ENCODE data around the gene RAB19.
A peak's percentile ranks its signal among the peaks of the same experiment; 100 is the strongest.

RAB19 gene

GRCh38 chr7:140403878-140404564 lies at the start of gene RAB19:
Gene RAB19 (plus strand): TSS chr7:140404058. CDS start chr7:140407647, 3,589 bp downstream.
- no peak for DNase-seq (ENCODE audit: low read depth)
- TF ChIP-seq CTCF (conservative IDR thresholded peaks at IDR 0.05; ENCODE audit: low read depth, low read length): no peak
- peak within 1 kb of the TSS; percentile 53 for H3K4me3 ChIP-seq (ENCODE audit: low read depth, low read length)

GRCh38 chr7:140358024-140358411 lies 45.8 kb upstream of the RAB19 start:
- no peak for TF ChIP-seq CTCF (conservative IDR thresholded peaks at IDR 0.05; ENCODE audit: low read depth, low read length)
- DNase-seq (ENCODE audit: low read depth): no peak
- H3K4me3 ChIP-seq (ENCODE audit: low read depth, low read length): no peak overlapping the region

GRCh38 chr7:140358412-140359051 lies 45.3 kb upstream of the RAB19 start:
- TF ChIP-seq CTCF (conservative IDR thresholded peaks at IDR 0.05; ENCODE audit: low read depth, low read length): no peak
- H3K4me3 ChIP-seq (ENCODE audit: low read depth, low read length): no peak overlapping the region
- DNase-seq (ENCODE audit: low read depth): no peak

GRCh38 chr7:140360697-140361229 lies 43.1 kb upstream of the RAB19 start:
- DNase-seq (ENCODE audit: low read depth): no peak
- no peak overlapping the region for H3K4me3 ChIP-seq (ENCODE audit: low read depth, low read length)
- TF ChIP-seq CTCF (conservative IDR thresholded peaks at IDR 0.05; ENCODE audit: low read depth, low read length): no peak

- H3K4me3 ChIP-seq (ENCODE audit: low read depth, low read length): no peak overlapping the region
- DNase-seq (ENCODE audit: low read depth): no peak
- no peak for TF ChIP-seq CTCF (conservative IDR thresholded peaks at IDR 0.05; ENCODE audit: low read depth, low read length)
These were observed 39.0 kb upstream of the RAB19 start for GRCh38 chr7:140364819-140365218.

GRCh38 chr7:140367528-140367927 lies 36.3 kb upstream of the RAB19 start:
- no peak for TF ChIP-seq CTCF (conservative IDR thresholded peaks at IDR 0.05; ENCODE audit: low read depth, low read length)
- no peak overlapping the region for H3K4me3 ChIP-seq (ENCODE audit: low read depth, low read length)
- no peak for DNase-seq (ENCODE audit: low read depth)
